Gastroesophageal sphincter (tissue), 4 donors: ENCODE measurements around the gene IGFBP2. TPM values are rescaled to one million over a fixed set of nuclear protein-coding genes. Genes with fewer than 3 reads are reported as not detected.

Experiments used
- ATAC-seq: fragments of 150-250 bp; one replicate; pipeline ENCODE4 v1.9.1; 2016; ENCODE audit warnings: mild to moderate bottlenecking, moderate library complexity
- H3K27ac ChIP-seq, 4 donors: fragments of 200-600 bp; sonication (generic) in 3 of 4; 1 replicate in 3 of 4; 2 replicates in 1 of 4; pipeline ENCODE4 v1.5.1; 2016 to 2019
- H3K27me3 ChIP-seq: fragments of 200-600 bp; sonication (generic); one replicate; pipeline ENCODE4 v1.5.1; 2019
- H3K36me3 ChIP-seq, 2 donors: fragments of 200-600 bp; sonication (generic); one replicate each; pipeline ENCODE4 v1.5.1; 2019; ENCODE audit warnings: control low read depth in 1 of 2
- H3K4me1 ChIP-seq, 3 donors: fragments of 200-600 bp; sonication (generic); 1 replicate in 2 of 3; 2 replicates in 1 of 3; pipeline ENCODE4 v1.5.1; 2016 to 2019; ENCODE audit warnings: control low read depth in 2 of 3
- H3K4me3 ChIP-seq, 2 donors: fragments of 200-600 bp; sonication (generic); one replicate each; pipeline ENCODE4 v1.5.1; 2019; ENCODE audit warnings: mild to moderate bottlenecking in 1 of 2, moderate library complexity in 1 of 2
- H3K9me3 ChIP-seq, 3 donors: fragments of 200-600 bp; sonication (generic); one replicate each; pipeline ENCODE4 v1.5.1; 2017 to 2019; ENCODE audit warnings: control low read depth in 2 of 3
- CTCF ChIP-seq, 4 experiments: fragments of 200-600 bp in 2 of 4; fragments of 450-650 bp in 2 of 4; sonication (generic) in 1 of 4; IDR thresholded peaks; one replicate each; pipeline ENCODE4 v1.5.1; 2017 to 2019; ENCODE audit warnings: antibody characterized with exemption in 4 of 4, mild to moderate bottlenecking in 2 of 4, moderate library complexity in 2 of 4
- EP300 ChIP-seq: sonication (generic); formaldehyde crosslinking; IDR thresholded peaks from one replicate; pipeline ENCODE4 v1.6.1; 2017; ENCODE audit warnings: antibody characterized with exemption, mild to moderate bottlenecking
- POLR2A ChIP-seq, 2 donors: fragments of 450-650 bp; IDR thresholded peaks; one replicate each; pipeline ENCODE4 v1.6.1; 2017; ENCODE audit warnings: antibody characterized with exemption in 2 of 2, mild to moderate bottlenecking in 2 of 2, moderate library complexity in 1 of 2
- POLR2AphosphoS5 ChIP-seq: sonication (generic); formaldehyde crosslinking; IDR thresholded peaks from one replicate; pipeline ENCODE4 v1.6.1; 2017; ENCODE audit warnings: antibody characterized with exemption
- WGBS, 2 donors: methylation state at CpG; one replicate each; pipeline ENCODE4 v1.1.5; 2018; ENCODE audit warnings: low coverage in 1 of 2; 5-methylcytosine and 5-hydroxymethylcytosine counted together
- total RNA-seq, 4 donors: library from RNA; depleted of rRNA; stranded (reverse); fragments of >200 nt; gene quantifications; one replicate each; pipeline ENCODE4 v1.1.0, GENCODE V29; 2016

The IGFBP2 gene
- total RNA-seq, 4 donors from 2014 or later: 137 to 449 (median 301) TPM

GRCh38 chr2:216713691-216714336 is 80.6 kb downstream of the IGFBP2 start:
- WGBS, 2 donors: 28 to 54% methylated on average over 5 to 7 of the region's 8 CpGs
- H3K27me3 ChIP-seq: no peaks in the 10 kb centered on the region
- no peaks in the 10 kb centered on the region for H3K36me3 ChIP-seq
- peak; percentile 46 for ATAC-seq
- TF ChIP-seq CTCF (IDR thresholded peaks at IDR 0.05): no peak
- no peak for TF ChIP-seq POLR2A (IDR thresholded peaks at IDR 0.05)
- TF ChIP-seq POLR2AphosphoS5: no peak
- no peak for TF ChIP-seq EP300
- no peaks in the 10 kb centered on the region for H3K9me3 ChIP-seq
- H3K27ac ChIP-seq: peak overlapping the region in 3 of 4 donors; percentile 12 to 64 (median 50)
- peaks cover 5 to 71% (median 12%) of the 10 kb centered on the region in 3 donors for H3K4me1 ChIP-seq
- no peak overlapping the region for H3K4me3 ChIP-seq

Other genes starting within 250 kb of the IGFBP2 start
- 10 to 100 TPM in 2 of 4 donors, 1 to 10 TPM in 2; 7.5 to 14.7 (median 10.7) TPM for gene SMARCAL1, start 220.9 kb upstream of the IGFBP2 start, total RNA-seq
- 1,000 to 10,000 TPM; 1,140 to 1,987 (median 1,653) TPM for gene RPL37A, start 134.6 kb upstream of the IGFBP2 start, total RNA-seq
- gene IGFBP5, start 62.1 kb downstream of the IGFBP2 start, total RNA-seq: 1,000 to 10,000 TPM in 1 of 4 donors, 100 to 1,000 TPM in 3; 313 to 1,402 (median 682) TPM
- gene TNP1, start 226.6 kb downstream of the IGFBP2 start, total RNA-seq: not detected